Activated T-helper 2 cell treated with anti-CD3 and anti-CD28 coated beads, Interferon-gamma antibody, Interleukin-2, Interleukin-4, amounts not matched to agents 10 μg/mL and 5 μg/mL and 100 μg/mL, durations not matched to agents 14 hours and 24 hours and 36 hours (primary cell): ENCODE data around the gene TUBB6. TPM values are rescaled to one million over a fixed set of nuclear protein-coding genes. Genes with fewer than 3 reads are reported as not detected.

Experiments used
- DNase-seq: peaks from one replicate; pipeline ENCODE4 v3.0.0; 2021; ENCODE audit warnings: low spot score
- H3K27ac Mint-ChIP-seq: one replicate; pipeline ENCODE4 v1.8.0; 2021; ENCODE audit warnings: mixed read lengths
- H3K27me3 Mint-ChIP-seq: one replicate; pipeline ENCODE4 v1.8.0; 2021; ENCODE audit warnings: low read depth, mixed read lengths
- H3K36me3 Mint-ChIP-seq: one replicate; pipeline ENCODE4 v1.8.0; 2021; ENCODE audit warnings: low read depth, mixed read lengths
- H3K4me1 Mint-ChIP-seq: one replicate; pipeline ENCODE4 v1.8.0; 2021; ENCODE audit warnings: low read depth, mixed read lengths
- H3K4me3 Mint-ChIP-seq: one replicate; pipeline ENCODE4 v1.8.0; 2021; ENCODE audit warnings: low read depth, mild to moderate bottlenecking, moderate library complexity, mixed read lengths
- H3K9me3 Mint-ChIP-seq: one replicate; pipeline ENCODE4 v1.8.0; 2021; ENCODE audit warnings: mixed read lengths
- intact Hi-C: fragments of 100-400 bp; cut with micrococcal nuclease; formaldehyde crosslinking; loops from one replicate; pipeline ENCODE4 v1.15.1; 2023
- total RNA-seq: library from RNA; stranded (reverse); gene quantifications from 2 replicates; pipeline ENCODE4 v1.2.3, GENCODE V29; 2022

The TUBB6 gene
- total RNA-seq, 1 donor from 2014 or later: 57.2 TPM

DNA sequence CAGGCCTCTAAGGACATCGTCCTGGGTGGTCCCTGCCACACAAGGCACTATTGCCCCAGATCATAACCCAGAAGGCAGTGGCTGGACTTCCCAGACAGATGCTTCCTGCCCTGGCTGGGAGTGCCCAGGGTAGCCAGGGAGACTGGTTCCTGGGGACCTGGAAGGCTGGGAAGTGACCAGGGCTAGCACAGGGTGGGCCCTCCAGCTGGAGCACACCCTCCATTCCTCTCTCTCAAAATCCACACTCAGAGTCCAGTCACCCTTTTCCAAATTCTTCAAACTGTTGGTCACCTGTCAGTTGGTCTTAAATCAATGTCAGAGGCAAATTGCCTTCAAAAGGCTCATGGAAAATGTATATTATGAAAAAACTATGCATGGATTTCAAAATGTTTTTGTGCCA, 11.6 kb upstream of the TUBB6 start:
- no peak overlapping the region for H3K4me3 Mint-ChIP-seq
- peaks cover 22% of the 10 kb centered on the region for H3K27me3 Mint-ChIP-seq
- H3K9me3 Mint-ChIP-seq: no peaks in the 10 kb centered on the region
- H3K27ac Mint-ChIP-seq: no peak overlapping the region
- intact Hi-C loops: no loop called here
- no peaks in the 10 kb centered on the region for H3K36me3 Mint-ChIP-seq
- peaks cover 1% of the 10 kb centered on the region for H3K4me1 Mint-ChIP-seq
- DNase-seq: no peak

DNA sequence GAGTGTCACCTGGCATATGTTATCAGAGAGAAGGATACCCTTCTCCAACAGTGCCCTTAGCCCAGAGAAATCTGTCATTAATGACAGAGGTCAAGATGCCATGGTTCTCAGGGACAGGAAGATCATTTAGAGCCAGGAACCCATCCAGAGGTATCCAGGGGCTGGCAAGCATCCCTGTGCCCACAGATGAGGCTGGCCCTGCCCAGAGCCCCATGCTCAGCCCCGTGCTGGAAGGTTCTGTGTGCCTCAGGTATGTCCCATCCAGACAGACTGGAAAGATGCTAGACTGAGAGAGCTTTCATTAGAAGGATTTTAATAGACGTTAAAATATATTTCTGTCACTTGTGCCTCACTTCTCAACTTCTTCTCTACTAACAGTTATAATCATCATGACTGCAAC, 8.2 kb upstream of the TUBB6 start:
- no peaks in the 10 kb centered on the region for H3K9me3 Mint-ChIP-seq
- no peak for DNase-seq
- intact Hi-C loops: no loop called here
- H3K4me3 Mint-ChIP-seq: no peak overlapping the region
- H3K36me3 Mint-ChIP-seq: no peaks in the 10 kb centered on the region
- H3K27ac Mint-ChIP-seq: no peak overlapping the region
- H3K27me3 Mint-ChIP-seq: peaks cover 28% of the 10 kb centered on the region
- peaks cover 1% of the 10 kb centered on the region for H3K4me1 Mint-ChIP-seq

DNA sequence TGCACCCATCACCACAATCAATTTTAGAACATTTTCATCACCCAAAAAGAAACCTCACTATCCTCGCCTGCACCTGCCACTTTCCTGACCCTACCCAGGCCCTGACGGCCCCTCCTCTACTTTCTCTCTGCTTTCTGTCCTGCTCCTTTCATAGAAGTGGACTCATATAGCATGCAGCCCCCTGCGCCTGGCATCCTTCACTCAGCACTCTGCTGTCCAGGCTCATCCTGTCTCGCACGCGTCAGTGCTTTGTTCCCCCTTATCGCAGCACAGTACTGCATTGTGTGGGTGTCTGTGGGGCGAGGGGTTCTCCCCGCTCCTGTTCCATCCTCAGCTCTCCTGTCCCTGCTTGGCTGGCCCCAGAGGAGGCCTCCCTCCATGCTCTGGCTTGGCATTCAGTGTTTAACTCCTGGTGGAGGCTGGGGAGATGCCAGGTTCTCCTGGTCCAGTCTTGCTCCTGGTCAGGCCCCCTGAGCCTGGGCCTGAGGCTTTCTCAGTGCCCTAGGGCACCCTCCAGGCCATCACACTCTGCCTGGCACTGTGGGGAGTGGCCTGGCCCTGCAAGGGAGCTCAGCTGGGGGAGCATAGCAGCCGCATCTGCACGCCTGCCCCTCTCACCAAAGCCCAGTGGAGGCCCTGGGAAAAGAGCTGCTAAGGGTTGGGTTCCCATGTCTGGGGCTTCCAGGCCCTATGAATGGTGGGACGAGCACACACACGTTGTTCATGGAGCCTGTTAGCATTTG, 6.6 kb upstream of the TUBB6 start:
- peaks cover 40% of the 10 kb centered on the region for H3K27me3 Mint-ChIP-seq
- H3K4me1 Mint-ChIP-seq: no peaks in the 10 kb centered on the region
- H3K9me3 Mint-ChIP-seq: no peaks in the 10 kb centered on the region
- DNase-seq: no peak
- H3K27ac Mint-ChIP-seq: no peak overlapping the region
- H3K4me3 Mint-ChIP-seq: no peak overlapping the region
- intact Hi-C loops: no loop called here
- no peaks in the 10 kb centered on the region for H3K36me3 Mint-ChIP-seq

DNA sequence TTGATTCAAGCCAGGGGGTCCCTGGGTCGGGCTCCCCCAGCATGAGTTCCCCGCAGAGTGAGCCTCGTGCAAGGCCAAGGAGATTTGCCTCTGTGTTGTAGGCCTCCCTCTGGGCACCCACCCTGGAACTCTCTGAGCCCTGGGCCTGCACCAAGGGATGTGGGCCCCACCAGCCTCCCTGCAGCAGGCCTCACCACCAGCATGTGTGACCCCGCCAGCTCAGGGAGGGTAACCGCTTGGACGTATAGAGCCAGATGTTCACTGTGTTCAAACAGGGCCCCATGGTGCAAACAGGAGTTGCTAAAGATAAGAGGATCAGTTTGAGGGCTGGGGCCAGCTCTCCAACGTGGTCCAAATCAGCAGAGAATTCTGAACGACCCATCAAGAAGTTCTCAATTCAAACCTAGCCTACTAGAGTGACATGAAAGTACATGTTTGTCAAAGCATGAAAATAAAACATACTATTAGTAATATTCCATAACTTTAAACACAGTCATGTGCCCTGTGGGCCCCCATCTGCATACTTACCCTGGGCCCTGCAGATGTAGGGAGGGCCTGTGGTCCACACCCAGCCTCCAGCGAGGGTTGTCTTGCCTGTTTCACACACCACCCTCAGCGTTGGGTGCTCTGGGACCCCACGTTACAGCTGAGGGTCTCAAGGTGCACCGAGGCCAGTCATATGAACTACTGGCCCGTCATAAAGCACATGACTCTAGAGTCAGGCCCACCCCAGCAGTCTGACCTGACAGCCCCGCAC, 5.5 kb upstream of the TUBB6 start:
- Mint-ChIP-seq H3K9me3 (no peaks in the 10 kb centered on the region), H3K4me1 (peaks cover 10% of the 10 kb centered on the region), H3K4me3 (no peak overlapping the region), H3K36me3 (no peaks in the 10 kb centered on the region), H3K27ac (no peak overlapping the region), H3K27me3 (peaks cover 50% of the 10 kb centered on the region)
- intact Hi-C loops: no loop called here
- no peak for DNase-seq

DNA sequence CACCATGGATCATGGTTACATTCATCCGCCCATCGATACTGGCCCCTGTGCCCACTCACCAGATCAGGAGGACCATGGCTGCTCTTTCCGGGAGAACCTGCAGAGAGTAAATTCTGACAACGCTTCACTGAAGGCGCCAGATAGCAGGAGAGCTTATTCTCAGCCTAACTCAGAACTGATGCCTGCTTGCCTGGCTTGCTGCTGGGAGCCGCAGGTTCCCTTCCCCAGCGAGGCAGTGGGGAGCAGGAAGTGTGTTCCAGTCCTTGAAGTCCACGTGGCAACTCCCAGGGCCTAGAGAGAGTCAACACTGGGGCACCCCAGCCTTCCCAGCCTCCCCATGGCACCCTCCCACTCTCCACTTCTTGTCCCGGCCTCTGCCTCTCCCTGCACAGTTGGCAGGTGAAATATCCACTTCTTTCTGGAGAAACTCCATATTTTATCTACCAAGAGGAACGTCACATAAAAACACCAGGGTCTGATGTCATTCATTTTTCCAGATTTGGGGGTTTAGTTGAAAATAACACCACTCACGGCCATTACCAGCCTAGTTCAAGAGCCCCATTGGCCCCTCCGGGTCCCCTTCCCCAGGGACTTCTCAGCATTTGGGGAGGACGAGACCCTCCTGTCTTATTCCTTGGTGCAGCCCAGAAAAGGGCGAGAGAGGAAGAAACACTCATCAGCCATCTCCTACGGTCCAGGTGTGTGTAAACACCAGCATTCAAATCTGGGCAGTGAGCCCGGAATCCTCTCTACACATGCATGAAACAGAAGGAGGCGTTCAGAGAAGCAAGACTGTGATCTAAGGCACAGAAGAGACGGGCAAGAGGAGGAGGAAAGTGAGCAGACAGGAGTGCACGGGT, 3.5 kb upstream of the TUBB6 start:
- peaks cover 14% of the 10 kb centered on the region for H3K4me1 Mint-ChIP-seq
- peaks cover under 1% of the 10 kb centered on the region for H3K9me3 Mint-ChIP-seq
- H3K27ac Mint-ChIP-seq: no peak overlapping the region
- no peak overlapping the region for H3K4me3 Mint-ChIP-seq
- peaks cover 48% of the 10 kb centered on the region for H3K27me3 Mint-ChIP-seq
- no peak for DNase-seq
- H3K36me3 Mint-ChIP-seq: peaks cover 4% of the 10 kb centered on the region
- intact Hi-C loops: no loop called here

DNA sequence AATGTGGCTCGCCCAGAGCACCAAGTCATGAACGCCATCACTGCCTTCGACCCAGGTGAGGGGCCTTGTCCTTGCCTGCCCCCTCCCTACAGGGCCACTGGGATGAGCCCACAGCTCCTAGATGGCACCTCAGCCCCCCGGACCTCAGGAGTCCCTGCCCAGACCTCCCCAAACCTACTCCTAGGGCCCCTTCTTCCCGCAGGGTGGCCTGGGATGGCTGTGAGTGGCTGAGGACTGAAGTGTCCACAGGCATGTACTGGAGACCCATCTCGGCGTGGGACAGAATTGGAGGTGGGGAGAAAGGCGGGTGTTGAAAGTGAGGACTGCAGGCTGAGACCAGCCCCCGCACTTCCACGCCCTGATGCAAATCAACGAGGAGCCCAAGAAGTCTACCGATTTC, 2.8 kb upstream of the TUBB6 start:
- Mint-ChIP-seq H3K4me1 (peaks cover 16% of the 10 kb centered on the region), H3K36me3 (peaks cover 8% of the 10 kb centered on the region), H3K9me3 (peaks cover 4% of the 10 kb centered on the region), H3K27ac (no peak overlapping the region), H3K27me3 (peaks cover 43% of the 10 kb centered on the region), H3K4me3 (no peak overlapping the region)
- intact Hi-C loops: no loop called here
- no peak for DNase-seq

DNA sequence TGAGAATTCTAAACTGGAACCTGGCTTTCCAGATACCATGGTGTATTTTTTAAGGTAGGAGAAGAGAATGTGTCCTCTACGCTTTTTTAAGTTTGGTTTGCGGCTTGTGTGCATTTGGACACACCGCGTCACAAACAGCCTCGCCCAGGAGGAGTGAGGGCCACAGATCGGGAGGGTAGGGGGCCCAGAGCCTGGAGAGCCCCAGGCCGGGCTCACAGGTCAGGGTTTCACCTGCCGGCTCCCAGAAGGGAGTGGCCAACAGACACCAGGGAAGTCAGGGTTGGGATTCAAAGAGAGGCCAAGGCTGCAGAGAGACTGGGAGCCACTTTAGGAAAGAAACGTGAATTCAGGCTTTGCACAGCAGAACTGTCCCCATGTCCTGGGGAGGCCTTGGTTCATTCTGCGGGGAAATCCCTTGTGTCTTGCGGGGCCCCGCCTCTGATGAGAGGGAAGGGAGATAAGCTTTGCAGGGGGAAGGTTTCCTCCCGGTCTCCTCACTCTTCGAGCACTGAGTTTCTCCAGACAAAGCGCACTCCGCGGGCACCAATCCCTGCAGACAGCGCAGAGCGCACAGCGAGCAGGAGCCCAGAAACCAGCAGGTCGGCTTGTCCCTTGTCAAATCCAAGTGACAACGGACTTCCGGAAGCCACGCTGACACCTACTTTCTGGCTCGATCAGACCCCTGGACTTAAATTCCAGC, 2.0 kb upstream of the TUBB6 start:
- H3K4me3 Mint-ChIP-seq: peak overlapping the region; percentile 88
- intact Hi-C loops: no loop called here
- H3K9me3 Mint-ChIP-seq: peaks cover 4% of the 10 kb centered on the region
- peaks cover 39% of the 10 kb centered on the region for H3K27me3 Mint-ChIP-seq
- DNase-seq: no peak
- peaks cover 15% of the 10 kb centered on the region for H3K36me3 Mint-ChIP-seq
- peaks cover 16% of the 10 kb centered on the region for H3K4me1 Mint-ChIP-seq
- H3K27ac Mint-ChIP-seq: no peak overlapping the region

DNA sequence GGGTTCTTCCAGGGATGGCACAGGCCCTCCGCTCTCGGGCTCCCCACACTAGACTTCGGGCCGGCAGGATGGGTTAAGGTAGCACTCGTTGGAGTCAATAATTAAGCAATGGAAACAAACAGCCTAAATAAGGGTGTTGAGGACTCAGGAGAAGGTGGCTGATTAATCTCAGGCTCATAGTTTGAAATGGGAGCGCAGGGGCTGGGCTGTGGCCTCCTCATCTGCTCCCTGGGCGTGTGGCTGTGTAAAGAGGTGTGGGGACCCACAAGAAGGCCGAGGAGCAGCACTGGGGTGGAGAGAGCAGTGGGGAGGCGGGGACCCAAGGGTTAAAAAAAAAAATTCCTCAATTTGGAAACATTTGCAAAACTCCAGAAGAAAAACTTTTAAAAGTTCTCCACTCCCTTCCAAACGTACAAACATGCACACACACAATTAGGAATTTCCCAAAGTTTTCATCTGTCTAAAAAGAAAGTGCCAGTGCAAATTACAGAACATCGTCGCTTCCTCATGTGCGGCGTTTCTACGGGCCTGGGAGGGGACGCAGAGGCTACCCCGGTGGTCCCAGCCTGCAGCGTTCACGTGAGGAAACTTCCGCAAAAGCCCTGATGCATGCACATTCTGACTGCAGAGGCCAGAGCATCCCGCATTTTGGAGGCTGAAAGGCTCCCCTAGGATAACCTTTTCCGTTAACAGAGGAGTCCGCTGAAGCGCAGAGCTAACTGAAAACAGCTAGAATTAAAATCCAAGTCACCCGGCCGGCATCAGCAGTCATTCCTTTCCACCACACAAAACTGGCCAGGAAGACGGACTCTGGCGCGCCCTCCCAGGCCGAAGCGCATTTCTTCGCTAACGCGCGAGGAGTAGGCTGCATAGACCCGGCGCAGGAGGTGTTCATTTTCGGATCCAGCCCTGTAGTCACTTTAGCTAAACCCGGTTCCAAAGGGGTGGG, 1.0 kb upstream of the TUBB6 start:
- Mint-ChIP-seq H3K4me3 (peak overlapping the region; percentile 88), H3K36me3 (peaks cover 25% of the 10 kb centered on the region), H3K4me1 (peaks cover 16% of the 10 kb centered on the region), H3K27me3 (peaks cover 36% of the 10 kb centered on the region), H3K9me3 (peaks cover 10% of the 10 kb centered on the region), H3K27ac (peak overlapping the region; percentile 83)
- intact Hi-C loops: no loop called here
- DNase-seq: no peak

DNA sequence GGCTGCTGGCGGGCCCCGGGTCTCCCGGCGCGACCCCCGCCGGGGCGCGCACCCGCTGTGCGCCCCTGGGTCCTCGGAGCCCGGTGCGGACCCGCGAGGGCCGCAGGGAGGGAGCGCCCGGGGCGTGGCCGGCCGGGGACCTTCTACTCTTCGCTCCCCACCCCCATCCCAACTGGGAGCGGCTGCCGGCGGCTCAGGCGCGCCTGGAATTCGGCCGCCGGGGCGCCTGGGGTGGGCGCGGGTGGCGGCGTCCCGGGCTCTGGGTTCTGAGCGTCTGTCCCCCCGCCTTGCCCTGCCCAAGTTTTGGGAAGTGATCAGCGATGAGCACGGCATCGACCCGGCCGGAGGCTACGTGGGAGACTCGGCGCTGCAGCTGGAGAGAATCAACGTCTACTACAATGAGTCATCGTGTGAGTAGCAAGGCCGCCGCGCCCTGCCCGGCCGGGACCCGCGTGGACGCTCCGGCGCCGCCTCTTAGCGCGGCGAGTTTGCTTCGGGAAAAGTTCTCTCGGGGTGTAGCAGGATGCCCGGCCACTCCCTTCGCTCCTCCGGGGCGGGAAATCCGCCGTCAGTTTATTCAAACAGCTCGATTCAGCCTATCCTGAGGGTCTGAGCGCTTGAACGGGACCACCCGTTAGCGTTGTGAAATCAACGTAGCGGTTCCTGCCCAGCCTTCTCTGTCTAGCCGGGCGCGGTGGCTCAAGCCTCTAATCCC, 502 bp downstream of the TUBB6 start:
- DNase-seq: peak; percentile 23
- Mint-ChIP-seq H3K4me3 (peak overlapping the region; percentile 84), H3K27ac (peak overlapping the region; percentile 68), H3K9me3 (peaks cover 11% of the 10 kb centered on the region), H3K27me3 (peaks cover 36% of the 10 kb centered on the region), H3K4me1 (peaks cover 16% of the 10 kb centered on the region), H3K36me3 (peaks cover 37% of the 10 kb centered on the region)
- intact Hi-C loops: loop anchor here (1.0 kb wide), 1 partner anchor 69 kb away; the partner anchor contains the start of gene AFG3L2

DNA sequence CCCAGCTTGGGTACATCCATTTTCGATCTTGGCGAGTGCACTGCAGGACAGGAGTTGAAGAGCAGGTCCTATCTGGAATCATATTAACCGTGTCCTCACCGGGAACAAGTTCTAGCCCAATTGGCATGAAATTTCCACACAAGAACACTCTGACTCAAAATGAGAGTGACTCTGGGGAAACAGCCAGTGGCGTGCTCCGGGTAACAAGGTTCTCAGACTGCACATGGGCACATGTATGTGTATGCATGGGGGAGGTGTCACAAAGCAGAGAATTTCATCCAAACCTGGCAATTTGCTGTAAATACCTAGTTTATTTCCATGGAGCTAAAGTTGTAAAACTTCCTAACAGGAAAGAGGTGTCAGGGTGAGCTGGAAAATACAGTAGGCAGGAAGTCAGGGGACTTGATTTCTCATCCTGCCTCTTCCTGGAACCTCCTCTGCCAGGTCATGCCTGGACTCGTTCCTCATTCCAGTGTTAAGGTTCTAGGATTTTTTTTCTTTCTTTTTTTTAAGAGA, 1.7 kb downstream of the TUBB6 start:
- intact Hi-C loops: no loop called here
- peak overlapping the region; percentile 84 for H3K4me3 Mint-ChIP-seq
- H3K27ac Mint-ChIP-seq: no peak overlapping the region
- H3K36me3 Mint-ChIP-seq: peaks cover 45% of the 10 kb centered on the region
- H3K4me1 Mint-ChIP-seq: peaks cover 16% of the 10 kb centered on the region
- peaks cover 11% of the 10 kb centered on the region for H3K9me3 Mint-ChIP-seq
- peaks cover 29% of the 10 kb centered on the region for H3K27me3 Mint-ChIP-seq
- no peak for DNase-seq

DNA sequence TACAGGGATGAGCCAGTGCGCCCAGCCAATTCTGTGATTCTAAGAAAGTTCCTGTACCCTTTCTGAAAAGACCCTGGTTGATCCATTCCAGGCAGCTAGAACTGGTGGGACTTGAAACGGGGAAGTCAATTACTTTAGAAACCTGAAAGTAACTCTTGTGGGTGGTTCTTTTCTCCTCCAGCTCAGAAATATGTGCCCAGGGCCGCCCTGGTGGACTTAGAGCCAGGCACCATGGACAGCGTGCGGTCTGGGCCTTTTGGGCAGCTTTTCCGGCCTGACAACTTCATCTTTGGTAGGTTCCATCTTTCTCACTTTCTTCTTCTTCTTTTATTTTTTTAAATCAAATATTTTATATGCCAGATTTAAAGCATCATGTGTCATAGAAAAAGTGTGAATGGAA, 2.7 kb downstream of the TUBB6 start:
- intact Hi-C loops: no loop called here
- peaks cover 16% of the 10 kb centered on the region for H3K4me1 Mint-ChIP-seq
- H3K27me3 Mint-ChIP-seq: peaks cover 23% of the 10 kb centered on the region
- no peak overlapping the region for H3K4me3 Mint-ChIP-seq
- H3K27ac Mint-ChIP-seq: no peak overlapping the region
- DNase-seq: no peak
- H3K9me3 Mint-ChIP-seq: peaks cover 11% of the 10 kb centered on the region
- H3K36me3 Mint-ChIP-seq: peaks cover 52% of the 10 kb centered on the region
